CD4-positive, alpha-beta T cell treated with Interleukin-21 for 1 hour (primary cell): ENCODE measurements around the gene HSF5.
A peak's percentile ranks its signal among the peaks of the same experiment; 100 is the strongest.

ENCODE experiments used
- DNase-seq: peaks from one replicate; pipeline ENCODE4 v3.0.0-alpha.2; 2020

Gene HSF5

GRCh38 chr17:58480090-58480489, 8.1 kb downstream of the HSF5 start:
- DNase-seq, result no peak

DNA sequence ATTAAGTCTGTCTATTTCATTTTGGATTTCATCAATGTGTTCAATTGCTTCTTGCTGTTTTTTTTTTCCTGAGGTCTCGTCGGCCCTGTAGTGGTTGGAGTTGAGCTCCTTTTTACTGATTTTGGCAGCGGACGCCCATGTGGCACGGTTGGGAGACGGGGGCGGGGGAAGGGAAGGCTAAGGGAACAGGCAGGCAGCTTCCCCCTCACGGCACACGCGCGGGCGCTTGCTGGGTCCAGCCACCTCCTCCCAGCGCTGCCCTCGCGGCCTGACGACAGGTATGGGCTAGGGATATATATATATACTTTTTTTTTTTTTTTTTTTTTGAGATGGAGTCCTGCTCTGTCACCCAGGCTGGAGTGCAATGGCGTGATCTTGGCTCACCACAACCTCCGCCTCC, 11.4 kb downstream of the HSF5 start:
- DNase-seq, result no peak

DNA sequence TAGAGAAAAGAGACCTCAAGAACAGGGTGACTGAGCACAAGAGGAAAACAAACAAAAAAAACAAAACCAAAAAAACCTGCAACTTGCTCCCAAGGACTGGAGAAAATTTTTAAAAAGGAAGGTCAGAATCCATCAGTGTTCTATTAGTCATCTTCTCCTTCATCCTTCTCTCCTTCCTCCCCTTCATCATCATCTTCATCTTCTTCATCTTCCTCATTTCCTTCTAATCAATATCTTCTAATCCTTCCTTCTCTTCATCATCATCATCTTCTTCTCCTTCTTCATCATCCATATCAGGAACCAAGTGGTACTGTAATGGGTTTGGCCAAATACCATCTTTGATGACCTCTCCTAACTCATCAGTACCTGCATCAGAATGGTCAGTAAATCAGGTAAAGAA, 12.2 kb downstream of the HSF5 start:
- no peak for DNase-seq

DNA sequence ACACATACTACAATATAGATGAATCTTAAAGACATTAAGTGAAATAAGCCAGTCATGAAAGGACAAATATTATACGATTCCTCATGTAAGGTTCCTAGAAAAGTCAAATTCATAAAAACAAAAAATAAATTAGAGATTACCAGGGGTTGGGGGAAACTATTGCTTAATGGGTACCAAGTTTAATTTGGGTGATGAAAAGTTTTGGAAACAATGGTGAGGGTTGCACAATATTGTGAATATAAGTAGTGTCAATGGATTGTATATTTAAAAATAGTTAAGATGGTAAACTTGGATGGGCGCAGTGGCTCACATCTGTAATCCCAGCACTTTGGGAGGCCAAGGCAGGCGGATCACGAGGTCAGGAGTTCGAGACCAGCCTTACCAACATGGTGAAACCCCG, 17.9 kb downstream of the HSF5 start:
- no peak for DNase-seq

DNA sequence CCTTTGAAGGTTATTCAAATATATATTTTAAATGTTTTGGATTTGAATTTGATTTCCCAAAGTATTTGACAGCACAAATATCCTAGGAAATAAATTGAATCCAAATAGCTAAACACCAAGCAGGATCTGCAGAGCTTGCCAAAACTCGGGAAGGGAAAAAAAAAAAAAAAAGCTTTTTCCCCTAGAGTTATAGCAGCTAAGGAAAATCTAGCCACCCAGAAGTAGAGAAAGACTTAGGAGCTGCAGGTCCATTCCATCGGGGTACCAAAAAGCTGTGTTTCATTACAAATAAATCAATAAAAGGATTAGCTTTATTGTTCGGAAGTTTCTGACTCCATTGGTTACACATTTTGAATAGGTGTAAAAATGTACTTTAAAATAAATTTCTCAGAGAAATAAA, 19.3 kb downstream of the HSF5 start:
- DNase-seq, result no peak

GRCh38 chr17:58455491-58455890, 32.7 kb downstream of the HSF5 start:
- DNase-seq, result no peak

DNA sequence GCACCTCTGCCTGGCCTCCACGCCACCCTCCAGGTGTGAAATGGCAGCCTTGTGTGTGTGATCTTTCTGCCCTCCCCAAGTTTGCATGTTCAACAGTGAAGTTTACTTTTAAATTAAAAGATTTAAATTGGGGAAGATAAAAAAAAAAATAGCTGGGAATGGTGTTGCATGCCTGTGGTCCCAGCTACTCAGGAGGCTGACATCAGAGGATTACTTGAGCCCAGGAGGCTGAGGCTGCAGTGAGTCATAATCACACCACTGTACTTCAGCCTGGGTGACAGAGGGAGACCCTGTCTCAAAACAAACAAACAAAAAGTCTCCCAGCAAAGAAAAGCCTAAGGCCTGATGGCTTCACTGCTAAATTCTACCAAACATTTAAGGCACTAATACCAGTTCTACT, 35.5 kb downstream of the HSF5 start:
- no peak for DNase-seq

- peak; percentile 70 for DNase-seq
These were observed 40.9 kb downstream of the HSF5 start for GRCh38 chr17:58447039-58447975.

DNA sequence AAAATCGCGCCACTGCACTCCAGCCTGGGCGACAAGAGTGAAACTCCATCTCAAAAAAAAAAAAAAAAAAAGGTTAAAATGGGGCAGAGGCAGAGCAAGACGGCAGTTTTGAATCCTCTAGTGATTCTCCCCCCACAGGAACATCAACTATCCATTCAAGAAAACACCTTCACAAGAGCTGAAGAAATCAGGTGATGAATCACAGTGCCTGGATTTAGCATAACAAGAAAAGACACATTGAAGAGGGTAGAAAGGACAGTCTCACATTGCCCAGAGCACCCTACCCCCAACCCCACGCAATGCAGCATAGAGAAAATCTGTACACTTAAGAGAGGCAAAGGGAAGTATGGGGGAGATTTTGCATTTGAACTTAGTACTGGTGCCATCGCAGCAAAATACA, 42.1 kb downstream of the HSF5 start:
- DNase-seq, result no peak

- DNase-seq, result no peak
These were observed 51.4 kb downstream of the HSF5 start for GRCh38 chr17:58436805-58437239.

- no peak for DNase-seq
These were observed 52.0 kb downstream of the HSF5 start for GRCh38 chr17:58436245-58436644.

DNA sequence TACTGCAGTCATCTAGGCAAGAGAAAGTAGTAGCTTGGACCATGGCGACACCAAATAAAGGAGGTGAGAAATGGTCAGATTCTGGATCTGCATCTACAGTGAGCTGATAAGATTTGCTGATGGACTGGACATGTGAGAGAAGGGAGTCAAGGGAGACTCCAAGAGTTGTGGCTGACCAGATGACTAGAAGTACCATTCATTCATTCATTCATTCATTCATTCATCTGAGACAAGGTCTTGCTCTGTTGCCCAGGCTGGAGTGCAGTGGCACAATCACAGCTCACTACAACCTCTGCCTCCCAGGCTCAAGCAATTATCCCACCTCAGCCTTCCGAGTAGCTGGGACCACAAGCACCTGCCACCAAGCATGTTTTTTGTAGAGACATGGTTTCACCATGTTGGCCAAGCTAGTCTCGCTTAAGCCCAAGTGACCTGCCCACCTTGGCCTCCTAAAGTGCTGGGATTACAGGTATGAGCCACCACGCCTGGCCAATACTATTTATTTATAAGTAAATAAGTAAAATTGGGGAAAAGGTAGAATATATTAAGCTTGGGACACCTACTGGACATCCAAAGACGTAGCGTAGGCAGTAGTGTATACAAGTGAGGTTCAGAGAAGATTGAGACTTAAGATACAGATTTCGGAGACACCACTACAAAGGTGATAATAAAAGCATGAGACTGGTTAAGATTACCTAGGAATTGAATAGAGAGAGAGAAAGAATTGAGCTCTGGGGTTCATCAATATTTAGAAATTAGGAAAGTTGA, 55.2 kb downstream of the HSF5 start:
- no peak for DNase-seq

DNA sequence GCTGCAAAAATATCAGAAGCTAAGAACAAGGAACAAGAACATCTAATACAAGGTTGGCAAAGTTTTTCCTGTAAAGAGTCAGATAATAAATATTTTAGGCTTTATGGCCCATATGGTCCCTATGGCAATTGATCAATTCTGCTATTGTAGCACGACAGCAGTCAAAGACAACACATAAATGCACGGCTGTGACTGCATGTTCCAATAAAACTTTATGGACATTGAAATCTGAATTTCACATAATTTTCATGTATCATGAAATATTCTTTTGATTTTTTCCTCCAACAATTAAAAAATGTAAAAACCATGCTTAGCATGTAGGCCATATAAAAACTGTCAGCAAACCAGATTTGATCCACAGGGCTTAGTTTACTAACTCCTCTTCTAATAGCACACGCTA, 60.4 kb downstream of the HSF5 start:
- DNase-seq, result no peak

- no peak for DNase-seq
These were observed 66.5 kb downstream of the HSF5 start for GRCh38 chr17:58421711-58422110.

- no peak for DNase-seq
These were observed 67.4 kb downstream of the HSF5 start for GRCh38 chr17:58420827-58421226.

DNA sequence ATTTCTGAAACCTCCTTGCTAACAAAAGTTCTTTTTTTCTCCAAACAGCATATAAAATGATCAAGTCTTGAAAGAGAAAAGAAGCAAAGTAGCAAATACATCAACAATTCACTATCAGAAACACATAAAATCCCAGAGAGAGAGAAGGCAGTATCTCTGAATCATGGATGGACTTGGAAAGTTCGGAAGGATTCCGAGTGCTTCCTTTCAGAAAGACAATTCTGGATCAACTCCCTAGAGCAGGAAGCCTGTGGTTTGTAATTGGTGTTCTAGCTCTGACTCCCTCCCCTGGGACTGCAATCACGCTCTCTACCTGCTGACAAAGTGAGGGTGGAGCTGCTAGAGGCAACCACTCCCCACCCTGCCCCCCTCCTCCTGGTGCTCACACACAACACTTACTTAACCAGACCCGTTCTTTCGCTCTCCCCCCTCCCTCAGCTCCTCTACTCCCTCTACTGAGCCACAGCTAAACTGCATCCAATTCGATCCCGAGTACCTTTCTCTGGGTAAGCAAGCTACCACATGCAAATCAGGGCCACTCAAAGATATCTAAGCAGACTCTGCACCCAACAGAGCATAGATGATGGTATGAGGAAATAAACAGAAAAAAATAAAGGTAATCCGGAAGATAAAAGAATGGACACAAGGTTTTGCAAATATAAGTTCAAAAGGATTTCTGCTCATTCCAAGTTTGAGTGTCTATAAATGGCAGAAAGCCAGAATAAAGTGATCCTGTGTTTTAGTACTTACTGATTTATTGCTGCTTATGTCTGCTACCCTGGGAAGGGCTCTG, 70.7 kb downstream of the HSF5 start, which contains the start of gene RNF43:
Gene RNF43 (minus strand): TSS at position 235 of the 793 bp plus-strand sequence. CDS start 1,957 bp downstream, outside the sequence.
- peak; percentile 92 for DNase-seq

DNA sequence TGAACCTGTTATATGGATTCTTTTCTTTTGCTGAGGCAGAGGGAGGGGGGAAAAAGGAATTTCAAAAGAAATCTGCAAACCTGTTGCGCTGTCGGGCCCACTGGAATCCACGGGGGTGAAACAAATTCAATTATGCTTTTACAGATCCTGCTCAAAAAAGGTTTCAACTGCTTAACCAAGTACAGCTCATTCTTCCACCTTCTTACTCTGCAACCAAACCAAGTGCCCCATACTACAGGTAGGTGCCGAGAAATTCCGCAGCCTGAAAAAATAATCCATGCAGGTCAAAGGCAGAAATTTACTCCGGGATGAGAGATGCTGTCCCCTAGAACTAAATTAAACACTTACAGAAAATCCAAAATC, 71.3 kb downstream of the HSF5 start:
- DNase-seq, result no peak

- DNase-seq, result no peak
These were observed 71.8 kb downstream of the HSF5 start for GRCh38 chr17:58416396-58416795.

DNA sequence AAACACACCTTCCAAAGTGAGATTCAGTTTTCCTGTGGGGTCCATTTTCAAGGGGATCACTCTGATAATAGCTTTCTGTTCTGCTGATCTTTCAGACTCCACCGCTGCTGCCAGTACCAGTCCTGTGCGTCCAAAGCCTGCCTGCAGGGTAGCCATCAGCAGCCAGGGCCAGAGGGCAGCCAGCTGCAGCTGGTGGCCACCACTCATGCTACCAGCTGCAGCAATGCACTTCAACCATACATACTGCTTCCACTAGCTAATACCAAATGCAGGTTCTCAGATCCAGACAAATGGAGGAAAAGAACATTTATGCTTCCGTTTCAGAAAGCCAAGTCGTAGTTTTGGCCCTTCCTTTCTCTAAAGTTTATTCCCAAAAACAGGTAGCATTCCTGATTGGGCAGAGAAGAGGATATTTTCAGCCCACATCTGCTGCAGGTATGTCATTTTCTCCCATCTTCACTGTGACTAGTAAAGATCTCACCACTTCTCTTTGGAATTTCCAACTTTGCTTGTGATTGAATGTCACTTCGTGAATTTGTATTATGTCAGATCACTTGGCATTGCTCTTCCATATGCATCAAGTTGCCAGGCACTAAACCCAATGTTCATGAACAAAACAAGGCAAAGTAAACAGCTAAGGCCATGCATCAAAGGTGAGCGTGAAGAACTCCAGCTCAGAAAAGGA, 72.7 kb downstream of the HSF5 start:
- DNase-seq, result no peak

DNA sequence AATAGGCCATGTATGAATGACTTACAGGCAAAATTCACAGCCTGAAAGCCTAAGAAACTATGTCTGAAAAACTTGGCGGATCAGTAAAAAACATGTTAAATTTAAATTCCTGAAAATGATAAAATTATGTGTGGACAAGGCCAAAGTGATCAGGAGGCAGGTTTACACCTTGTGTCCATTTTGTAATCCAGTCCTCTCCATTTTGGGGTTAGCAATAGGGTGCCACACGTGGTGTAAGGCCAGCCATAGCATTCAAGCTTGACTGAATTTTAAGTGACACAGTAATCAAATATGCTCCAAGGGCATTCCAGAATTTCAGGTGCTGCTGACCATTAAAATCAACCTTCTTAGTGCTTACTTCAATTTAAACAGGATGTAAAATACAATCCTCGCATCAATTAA, 73.6 kb downstream of the HSF5 start:
- DNase-seq, result no peak

- DNase-seq, result no peak
These were observed 74.5 kb downstream of the HSF5 start for GRCh38 chr17:58413684-58414083.

- DNase-seq, result no peak
These were observed 75.1 kb downstream of the HSF5 start for GRCh38 chr17:58412961-58413586.
